Tibial artery (tissue), 4 donors: ENCODE measurements around the gene BRINP1.

ENCODE experiments used
- DNase-seq, 2 donors: peaks; one replicate each; pipeline ENCODE4 v3.0.0-alpha.2; 2019
- H3K27ac ChIP-seq, 2 donors: fragments of 200-600 bp; sonication (generic) in 1 of 2; 1 replicate in 1 of 2; 2 replicates in 1 of 2; pipeline ENCODE4 v1.5.1; 2018 to 2019; ENCODE audit warnings: mild to moderate bottlenecking in 1 of 2
- H3K27me3 ChIP-seq, 2 donors: fragments of 200-600 bp; sonication (generic) in 1 of 2; one replicate each; pipeline versions ENCODE4 v1.5.1 to v1.6.0; 2016 to 2019
- H3K36me3 ChIP-seq, 3 donors: fragments of 200-600 bp; sonication (generic) in 2 of 3; one replicate each; pipeline ENCODE4 v1.5.1; 2016 to 2019; ENCODE audit warnings: mild to moderate bottlenecking in 2 of 3
- H3K4me1 ChIP-seq, 4 donors: fragments of 200-600 bp; sonication (generic) in 2 of 4; 1 replicate in 3 of 4; 2 replicates in 1 of 4; pipeline ENCODE4 v1.5.1; 2016 to 2019
- H3K4me3 ChIP-seq, 2 donors: fragments of 200-600 bp; sonication (generic) in 1 of 2; 1 replicate in 1 of 2; 2 replicates in 1 of 2; pipeline ENCODE4 v1.5.1; 2018 to 2019; ENCODE audit warnings: mild to moderate bottlenecking in 2 of 2
- H3K9me3 ChIP-seq, 3 donors: fragments of 200-600 bp; sonication (generic) in 1 of 3; one replicate each; pipeline ENCODE4 v1.5.1; 2016 to 2019
- CTCF ChIP-seq, 2 experiments: fragments of 200-600 bp in 1 of 2; fragments of 450-650 bp in 1 of 2; IDR thresholded peaks; one replicate each; pipeline ENCODE4 v1.5.1; 2017 to 2019; ENCODE audit warnings: antibody characterized with exemption in 2 of 2, mild to moderate bottlenecking in 1 of 2, moderate library complexity in 1 of 2
- intact Hi-C: fragments of 100-400 bp; cut with DNase I; formaldehyde crosslinking; loops from one replicate; pipeline ENCODE4 v1.15.0; 2023; ENCODE audit warnings: low total_unique reads

BRINP1 gene

GRCh38 chr9:119215651-119216050, 153.6 kb downstream of the BRINP1 start:
- H3K27me3 ChIP-seq, result no peaks in the 10 kb centered on the region
- DNase-seq, result no peak
- H3K36me3 ChIP-seq, result no peaks in the 10 kb centered on the region
- H3K9me3 ChIP-seq, result no peaks in the 10 kb centered on the region
- peaks cover 0 to 15% (median 12%) of the 10 kb centered on the region in 4 donors for H3K4me1 ChIP-seq
- no peak overlapping the region for H3K27ac ChIP-seq
- H3K4me3 ChIP-seq, result no peak overlapping the region
- intact Hi-C loops, result no loop called here
- no peak for TF ChIP-seq CTCF (IDR thresholded peaks at IDR 0.05)

GRCh38 chr9:119213471-119213870, 155.8 kb downstream of the BRINP1 start:
- no peak for DNase-seq
- Histone ChIP-seq H3K9me3 (no peaks in the 10 kb centered on the region), H3K27ac (no peak overlapping the region), H3K27me3 (no peaks in the 10 kb centered on the region), H3K36me3 (no peaks in the 10 kb centered on the region), H3K4me3 (no peak overlapping the region), H3K4me1 (peaks cover 0 to 15% (median 12%) of the 10 kb centered on the region in 4 donors)
- intact Hi-C loops, result no loop called here
- no peak for TF ChIP-seq CTCF (IDR thresholded peaks at IDR 0.05)

- H3K27me3 ChIP-seq, result no peaks in the 10 kb centered on the region
- H3K36me3 ChIP-seq, result no peaks in the 10 kb centered on the region
- intact Hi-C loops, result no loop called here
These were observed 171.2 kb downstream of the BRINP1 start for GRCh38 chr9:119197893-119198607.

GRCh38 chr9:119195521-119195920, 173.7 kb downstream of the BRINP1 start:
- Histone ChIP-seq H3K4me3 (no peak overlapping the region), H3K36me3 (no peaks in the 10 kb centered on the region), H3K4me1 (no peaks in the 10 kb centered on the region), H3K9me3 (no peaks in the 10 kb centered on the region), H3K27ac (no peak overlapping the region), H3K27me3 (no peaks in the 10 kb centered on the region)
- TF ChIP-seq CTCF (IDR thresholded peaks at IDR 0.05), result no peak
- intact Hi-C loops, result no loop called here
- no peak for DNase-seq

More at GRCh38 chr9:119197893-119198607, 171.2 kb downstream of the BRINP1 start:
- no peak for TF ChIP-seq CTCF (IDR thresholded peaks at IDR 0.05)
- no peaks in the 10 kb centered on the region for H3K4me1 ChIP-seq
- H3K4me3 ChIP-seq, result no peak overlapping the region
- DNase-seq, result no peak
- no peak overlapping the region for H3K27ac ChIP-seq
- no peaks in the 10 kb centered on the region for H3K9me3 ChIP-seq

GRCh38 chr9:119185298-119185697, 183.9 kb downstream of the BRINP1 start:
- H3K27me3 ChIP-seq, result no peaks in the 10 kb centered on the region
- no peak for TF ChIP-seq CTCF (IDR thresholded peaks at IDR 0.05)
- H3K4me3 ChIP-seq, result no peak overlapping the region
- H3K4me1 ChIP-seq, result no peaks in the 10 kb centered on the region
- H3K36me3 ChIP-seq, result no peaks in the 10 kb centered on the region
- intact Hi-C loops, result no loop called here
- no peak overlapping the region for H3K27ac ChIP-seq
- DNase-seq, result no peak
- H3K9me3 ChIP-seq, result no peaks in the 10 kb centered on the region
